HG02798 (cell line): Measurements from ENCODE around the gene CREBZF.
A peak's percentile ranks its signal among the peaks of the same experiment; 100 is the strongest.

Experiments
- ATAC-seq: cut with Tn5 transposase; IDR thresholded peaks from one replicate; pipeline ENCODE4 v1.9.1; 2021; ENCODE audit warnings: mild to moderate bottlenecking; ENCODE audit not compliant: unreplicated experiment, poor library complexity

Gene CREBZF

GRCh38 chr11:85664615-85665481 lies at the start of gene CREBZF:
TSS of gene CREBZF (minus strand) at chr11:85665129. CDS start at chr11:85664875, 254 bp downstream.
- peak; percentile 92 for ATAC-seq

DNA sequence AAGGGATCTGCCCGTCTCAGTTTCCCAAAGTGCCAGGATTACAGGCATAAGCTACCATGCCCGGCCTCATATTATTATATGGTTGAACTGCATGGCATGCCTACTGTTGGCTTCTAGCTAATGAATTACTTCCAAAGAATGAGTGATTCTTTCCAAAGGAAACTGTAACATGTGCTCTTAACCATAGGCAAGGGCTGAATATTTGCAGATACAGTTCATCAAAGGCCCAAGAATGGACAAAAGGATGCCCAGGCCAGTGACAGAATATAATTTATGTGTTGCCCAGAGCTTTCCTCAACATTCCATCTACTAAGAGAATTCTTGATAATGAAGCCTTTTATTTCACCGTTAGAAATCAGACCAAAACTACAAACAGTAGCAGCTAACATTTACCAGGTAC lies 48.0 kb upstream of the CREBZF start:
- ATAC-seq = no peak

GRCh38 chr11:85710917-85711316 lies 46.0 kb upstream of the CREBZF start:
- no peak for ATAC-seq

GRCh38 chr11:85709941-85710702 lies 45.2 kb upstream of the CREBZF start:
- no peak for ATAC-seq

DNA sequence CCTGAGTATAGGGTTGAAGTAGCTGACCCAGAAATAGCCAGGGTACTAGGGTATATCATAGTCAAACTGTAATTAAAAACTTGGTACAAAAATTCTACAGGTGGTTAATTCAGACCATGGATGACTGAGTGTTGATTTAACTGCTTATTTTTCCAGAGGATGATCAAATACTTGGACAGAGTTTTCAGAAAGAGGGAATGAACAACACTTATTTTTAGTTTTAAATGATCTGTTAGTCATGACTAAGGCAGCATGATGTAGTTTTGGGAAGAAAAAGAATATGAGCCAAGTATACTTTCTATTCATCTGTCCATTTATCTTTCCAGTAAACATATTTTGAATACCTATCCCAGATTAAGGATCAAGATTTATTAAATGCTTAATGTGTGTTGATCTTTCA lies 40.9 kb upstream of the CREBZF start:
- no peak for ATAC-seq

DNA sequence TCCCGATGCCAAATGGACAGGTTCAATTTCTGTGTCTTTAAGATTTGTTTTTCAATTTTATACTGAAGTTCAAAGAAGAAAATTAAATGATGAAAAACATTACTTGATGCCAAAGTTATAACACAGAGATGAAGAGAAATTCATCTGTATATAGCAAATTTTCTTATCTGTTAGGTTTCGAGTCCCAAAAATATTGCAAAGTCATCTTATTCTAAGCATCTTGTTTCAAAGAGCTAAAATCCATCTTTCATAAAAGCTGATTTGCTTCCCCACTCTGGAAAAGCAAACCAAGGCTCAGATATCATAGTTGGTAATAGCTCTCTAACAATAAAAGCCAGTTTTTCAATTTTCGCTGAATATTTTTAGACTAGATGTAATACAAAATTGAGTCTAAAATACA lies 40.0 kb upstream of the CREBZF start:
- no peak for ATAC-seq

DNA sequence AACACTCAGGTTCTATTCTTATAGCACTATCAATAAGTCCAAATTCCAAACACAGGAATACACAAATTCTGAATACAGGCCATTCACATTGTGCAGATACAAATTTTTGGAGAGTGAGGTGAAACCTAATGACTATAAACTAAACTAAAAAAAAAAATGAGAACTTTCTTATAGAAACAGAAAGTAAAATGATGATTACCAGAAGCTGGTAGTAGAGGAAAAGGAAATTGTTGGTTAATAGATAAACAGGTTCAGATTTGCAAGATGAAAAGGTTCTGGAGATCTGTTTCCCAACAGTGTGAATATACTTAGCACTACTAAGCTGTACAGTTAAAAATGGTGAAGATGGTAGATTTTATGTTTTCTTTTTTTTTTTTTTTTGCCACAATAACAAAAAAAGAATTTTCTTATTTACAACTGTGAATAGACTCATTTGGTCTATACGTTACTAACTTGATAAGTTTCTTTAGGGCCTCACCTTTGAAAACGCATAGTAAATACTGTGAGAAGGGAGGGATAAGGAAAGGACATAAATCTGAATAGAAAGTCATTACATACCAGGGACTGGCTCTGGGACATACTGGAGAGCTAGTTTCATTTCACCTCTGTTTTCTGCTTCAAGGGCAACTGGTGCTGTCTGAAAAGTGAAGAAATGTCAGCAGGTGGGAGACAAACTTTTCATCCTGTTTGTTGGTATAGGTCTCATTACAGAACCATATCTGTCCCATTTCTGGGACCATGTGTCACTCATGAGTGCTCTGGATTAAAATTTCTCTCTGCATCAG lies 35.2 kb upstream of the CREBZF start:
- ATAC-seq = peak; percentile 91

DNA sequence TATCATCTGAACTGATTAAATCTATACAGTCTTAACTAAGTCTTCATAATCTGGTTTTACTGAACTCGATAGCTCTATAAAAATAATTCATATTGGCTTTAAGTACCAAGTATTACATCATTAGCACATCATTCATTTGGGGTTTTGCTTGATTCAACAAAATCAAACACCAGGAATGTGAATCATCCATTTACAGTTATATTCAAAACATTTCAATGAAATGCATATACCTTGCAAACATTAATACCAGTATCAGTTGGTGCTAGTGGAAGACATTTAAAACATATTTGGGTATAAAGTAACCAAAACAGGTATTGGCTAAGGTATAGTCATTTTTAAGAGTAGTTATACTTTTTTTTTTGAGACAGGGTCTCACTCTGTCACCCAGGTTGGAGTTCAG lies 33.3 kb upstream of the CREBZF start:
- no peak for ATAC-seq

GRCh38 chr11:85697747-85698146 lies 32.8 kb upstream of the CREBZF start:
- no peak for ATAC-seq

- no peak for ATAC-seq
Observed at GRCh38 chr11:85695546-85695945, 30.6 kb upstream of the CREBZF start.

- ATAC-seq = peak; percentile 48
Observed at GRCh38 chr11:85694385-85694980, 29.6 kb upstream of the CREBZF start.

- ATAC-seq = no peak
Observed at GRCh38 chr11:85685820-85686459, 21.0 kb upstream of the CREBZF start, which contains the start of gene CCDC89. TSS of gene CCDC89 (minus strand) at chr11:85686195. CDS start at chr11:85686130, 65 bp downstream.

- ATAC-seq = no peak
Observed at GRCh38 chr11:85685125-85685819, 20.3 kb upstream of the CREBZF start.

DNA sequence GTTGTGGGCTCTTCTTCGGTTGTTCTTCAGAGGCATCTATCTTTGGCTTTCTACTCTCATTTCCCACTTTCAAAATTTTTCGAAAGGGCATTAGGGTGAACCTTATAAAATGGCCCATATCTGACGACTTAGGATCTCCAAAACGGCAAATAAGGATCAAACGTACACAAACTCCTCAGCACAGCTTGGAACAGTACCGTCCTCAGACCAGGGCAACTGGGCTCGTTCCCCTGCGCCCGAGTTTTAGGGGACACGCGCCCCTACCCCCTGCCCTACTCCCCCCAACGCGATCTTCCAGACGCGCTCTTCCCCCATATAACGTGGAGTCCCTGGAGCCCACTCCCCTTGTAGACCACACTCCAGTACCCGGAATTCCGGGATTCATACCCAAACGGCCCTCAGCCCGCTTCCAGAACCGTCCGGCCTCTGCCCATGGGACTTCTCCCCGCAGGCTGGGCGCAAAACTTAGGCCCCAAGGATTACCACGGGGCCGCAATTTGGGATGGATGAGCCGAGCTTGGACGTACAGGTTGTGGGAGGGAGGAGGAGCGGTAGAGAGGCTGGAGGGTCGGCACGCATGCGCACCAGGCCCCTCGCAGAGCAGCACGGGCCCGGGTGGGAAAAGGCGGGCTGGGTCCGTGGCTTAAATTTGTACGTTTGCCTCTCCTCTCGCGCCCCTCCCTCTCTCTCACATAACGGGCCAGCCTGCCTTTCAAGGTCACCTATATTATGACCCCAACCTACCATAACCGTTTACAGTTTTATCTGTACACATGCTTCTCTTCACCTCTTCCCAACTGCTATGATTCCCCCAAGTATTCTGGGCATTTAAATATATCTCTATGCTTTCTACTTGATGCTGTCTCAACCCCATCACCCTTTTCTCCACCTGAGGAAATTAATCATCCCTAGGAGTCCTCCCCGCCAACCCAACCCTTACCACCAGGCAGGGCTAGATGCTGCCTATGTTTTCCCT lies 17.7 kb upstream of the CREBZF start:
- ATAC-seq = peak; percentile 88

DNA sequence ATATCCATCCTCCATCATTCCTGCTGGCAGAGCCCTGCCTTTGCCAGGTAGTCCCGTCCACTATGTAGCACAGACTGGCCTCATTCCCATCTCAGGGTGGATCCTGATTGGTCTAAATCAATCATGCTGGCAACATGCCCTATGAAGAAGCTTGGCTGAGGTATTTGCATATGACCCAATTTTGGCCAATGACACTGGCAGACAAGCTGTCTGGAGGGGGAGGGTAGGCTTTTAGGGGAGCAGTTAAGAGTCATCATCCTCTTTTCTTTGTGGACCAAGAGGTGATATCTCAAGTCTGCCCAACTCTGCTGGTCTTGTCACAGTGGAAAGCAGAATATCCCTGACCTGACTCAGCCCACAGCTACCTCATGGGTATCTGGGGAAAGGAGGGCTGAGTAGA lies 16.0 kb upstream of the CREBZF start:
- ATAC-seq = no peak

DNA sequence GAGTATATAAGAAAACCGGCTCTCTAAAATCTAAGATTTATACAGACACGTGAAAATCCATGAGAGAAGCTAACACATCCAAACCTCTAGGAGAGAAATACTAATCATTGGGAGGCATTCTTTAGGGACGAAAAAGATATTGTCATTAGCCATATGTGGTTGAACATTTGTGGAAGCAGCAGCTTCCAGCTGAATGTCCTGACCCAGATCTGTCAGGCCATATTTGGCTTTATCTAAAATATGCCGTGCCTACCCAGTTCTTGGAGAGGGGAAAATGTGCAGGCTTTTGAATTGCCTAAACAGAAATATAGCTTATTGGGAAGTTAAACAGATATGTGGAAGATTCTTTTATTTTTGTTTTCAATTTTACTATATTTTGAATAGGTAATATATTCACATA lies 14.6 kb upstream of the CREBZF start:
- ATAC-seq = no peak

- ATAC-seq = no peak
Observed at GRCh38 chr11:85673393-85673792, 8.5 kb upstream of the CREBZF start.
